NCI-H2081 treated with DMSO at 0.1 percent for 48 hours (cell line): ENCODE measurements around the gene CACNA1D.

Experiments
- DNase-seq: peaks from one replicate; lab custom pipeline; 2025; lab: John Stamatoyannopoulos, UW

The CACNA1D gene

GRCh38 chr3:53579636-53580035 lies 85.2 kb downstream of the CACNA1D start:
- no peak for DNase-seq

- DNase-seq, result no peak
Observed at GRCh38 chr3:53581671-53582070, 87.3 kb downstream of the CACNA1D start.

GRCh38 chr3:53583161-53583690 lies 88.8 kb downstream of the CACNA1D start:
- DNase-seq, result no peak

- DNase-seq, result no peak
Observed at GRCh38 chr3:53585049-53585448, 90.6 kb downstream of the CACNA1D start.

GRCh38 chr3:53585627-53586026 lies 91.2 kb downstream of the CACNA1D start:
- DNase-seq, result no peak

DNA sequence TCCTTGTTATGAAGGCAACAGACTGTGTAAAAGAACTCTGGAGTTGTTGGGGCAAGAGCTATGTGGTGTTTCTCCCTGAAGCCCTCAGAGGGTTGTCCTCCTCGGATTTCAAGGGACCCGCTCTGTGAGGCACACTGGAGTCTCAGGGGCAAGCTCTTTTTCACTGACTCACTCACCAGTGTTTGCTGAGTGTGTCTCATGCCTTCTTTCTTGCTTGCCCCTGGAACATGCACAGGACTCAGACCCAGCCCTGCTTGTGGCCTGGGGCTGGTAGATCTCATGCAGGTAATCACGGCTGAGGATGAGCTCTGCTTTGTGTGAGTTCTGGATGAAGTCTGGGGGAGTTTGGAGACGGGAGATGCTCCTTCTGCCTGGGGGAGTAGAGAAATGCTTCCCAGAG lies 93.7 kb downstream of the CACNA1D start:
- no peak for DNase-seq

- no peak for DNase-seq
Observed at GRCh38 chr3:53589201-53589600, 94.8 kb downstream of the CACNA1D start.

- no peak for DNase-seq
Observed at GRCh38 chr3:53589806-53590205, 95.4 kb downstream of the CACNA1D start.

- no peak for DNase-seq
Observed at GRCh38 chr3:53590606-53591005, 96.2 kb downstream of the CACNA1D start.

DNA sequence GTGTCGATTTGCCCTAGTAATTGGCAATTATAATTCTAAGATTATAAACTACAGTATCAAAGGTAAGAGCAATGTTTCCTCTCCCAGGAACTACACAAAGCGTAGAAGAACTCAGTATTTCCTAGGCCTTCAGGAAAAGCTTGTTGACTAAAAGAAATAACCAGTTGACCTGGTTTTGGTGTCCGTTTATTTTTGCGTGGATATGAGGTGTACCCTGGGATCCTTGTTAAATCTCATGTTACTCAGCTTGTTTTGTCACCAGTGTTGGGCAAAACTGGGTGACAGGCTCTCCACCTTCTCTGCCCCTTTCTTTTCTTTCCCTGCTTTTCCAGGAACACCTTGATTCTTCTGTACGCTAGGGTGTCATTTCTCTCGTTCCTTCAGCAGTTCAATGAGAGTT lies 97.2 kb downstream of the CACNA1D start:
- no peak for DNase-seq

- no peak for DNase-seq
Observed at GRCh38 chr3:53592862-53593261, 98.5 kb downstream of the CACNA1D start.

DNA sequence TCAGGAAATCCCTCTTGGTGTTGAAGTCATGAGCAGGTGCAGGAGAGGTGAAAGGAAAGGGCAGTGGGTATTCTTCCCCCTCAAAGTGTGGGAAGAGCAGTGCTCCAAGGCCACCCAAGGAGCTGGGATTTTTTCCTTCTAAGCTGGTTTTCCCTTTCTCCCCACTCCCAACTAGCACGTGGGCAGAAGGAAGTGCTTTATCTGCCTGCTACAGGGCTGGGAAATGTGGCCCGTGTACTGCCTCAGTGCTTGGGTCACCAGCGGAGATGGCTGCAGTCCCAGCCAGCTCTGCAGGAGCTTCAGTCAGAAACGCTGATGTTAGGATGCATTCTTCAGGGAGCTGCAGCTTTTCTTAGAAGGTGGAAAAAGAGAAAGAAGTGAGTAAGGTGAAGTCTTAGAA lies 99.2 kb downstream of the CACNA1D start:
- no peak for DNase-seq

DNA sequence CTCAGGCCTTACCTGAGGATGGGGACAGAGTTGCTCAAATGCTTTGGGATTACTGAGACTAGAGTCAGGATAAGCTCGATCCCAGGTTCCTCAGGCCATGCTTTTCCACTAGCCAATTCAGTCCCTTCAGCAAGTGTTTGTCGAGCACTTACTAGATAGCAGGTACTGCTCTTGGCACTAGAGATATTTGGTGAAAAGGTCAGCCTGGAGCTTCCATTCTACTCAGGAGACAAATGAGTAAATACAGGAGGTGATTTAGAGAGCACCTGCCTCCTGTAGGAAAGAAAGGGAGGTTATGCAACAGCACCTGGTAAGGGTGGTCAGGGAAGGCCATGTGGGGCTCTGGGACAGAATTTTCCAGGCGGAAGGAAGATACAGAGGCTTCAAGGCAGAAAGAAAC lies 99.9 kb downstream of the CACNA1D start:
- DNase-seq, result no peak

GRCh38 chr3:53595660-53596059 lies 101.2 kb downstream of the CACNA1D start:
- DNase-seq, result no peak

GRCh38 chr3:53597136-53597915 lies 102.9 kb downstream of the CACNA1D start:
- no peak for DNase-seq

DNA sequence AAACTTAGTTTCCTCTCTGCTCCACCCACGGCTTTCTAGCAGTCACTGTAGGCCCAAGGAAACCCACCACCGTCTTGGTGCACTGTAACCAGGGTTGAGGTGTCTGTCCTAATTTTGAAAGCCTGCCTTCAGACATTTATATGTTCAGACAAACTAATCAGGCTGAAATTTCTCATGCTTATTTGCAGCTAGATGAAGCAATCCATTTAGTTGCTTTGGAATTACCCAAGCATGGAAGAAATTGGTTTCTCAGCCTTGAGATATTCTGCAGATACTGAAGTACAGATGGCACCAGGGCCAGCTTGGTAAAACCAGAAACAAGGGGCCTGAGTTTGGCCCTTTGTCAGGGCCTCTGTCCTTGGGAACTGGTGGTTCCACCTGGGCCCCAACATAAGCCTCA lies 105.4 kb downstream of the CACNA1D start:
- no peak for DNase-seq

DNA sequence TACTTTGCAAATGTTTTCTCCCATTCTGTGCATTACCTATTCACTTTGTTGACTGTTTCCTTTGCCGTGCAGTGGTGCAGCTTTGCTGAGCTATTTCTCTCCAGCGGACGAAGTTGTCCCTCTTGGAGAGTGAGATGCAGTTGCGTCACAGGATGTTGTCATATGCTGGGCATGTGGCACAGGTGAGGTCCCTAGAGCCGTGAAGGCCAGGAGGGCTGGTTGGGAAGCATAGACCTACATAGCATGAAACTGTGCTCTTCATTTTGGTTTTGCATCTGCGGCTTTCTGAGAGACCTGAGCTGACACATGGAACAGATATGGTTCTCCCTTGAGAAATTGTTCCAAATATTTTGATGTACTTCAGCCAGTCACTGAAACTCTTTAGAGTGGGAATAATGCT lies 108.5 kb downstream of the CACNA1D start:
- no peak for DNase-seq

GRCh38 chr3:53604232-53604631 lies 109.8 kb downstream of the CACNA1D start:
- no peak for DNase-seq

GRCh38 chr3:53606793-53607192 lies 112.4 kb downstream of the CACNA1D start:
- DNase-seq, result no peak

GRCh38 chr3:53612508-53612907 lies 118.1 kb downstream of the CACNA1D start:
- DNase-seq, result no peak

DNA sequence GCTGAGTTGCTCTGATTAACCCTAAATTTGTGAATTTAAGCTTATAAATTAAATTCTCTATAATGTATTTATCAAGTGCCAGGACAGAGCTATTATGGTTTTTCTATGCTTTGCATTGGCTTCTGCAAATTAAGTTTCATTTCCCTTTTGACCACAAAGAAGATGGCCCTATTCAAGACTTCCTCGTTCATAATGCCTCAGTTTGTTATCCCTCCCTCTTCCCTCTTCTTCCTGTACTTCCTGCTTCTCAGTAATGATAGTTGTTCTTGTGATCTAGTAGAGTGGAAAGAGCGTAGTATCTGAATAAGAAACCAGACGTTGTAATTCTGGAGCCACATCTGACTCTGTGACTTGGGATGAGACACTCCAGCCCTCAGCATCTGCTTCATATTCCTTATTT lies 118.7 kb downstream of the CACNA1D start:
- no peak for DNase-seq

GRCh38 chr3:53614307-53614706 lies 119.9 kb downstream of the CACNA1D start:
- no peak for DNase-seq

GRCh38 chr3:53616321-53616720 lies 121.9 kb downstream of the CACNA1D start:
- no peak for DNase-seq
